Left renal cortex interstitium (tissue), 4 donors: ENCODE results near the gene PCIF1. TPM values are rescaled to one million over a fixed set of nuclear protein-coding genes. Genes with fewer than 3 reads are reported as not detected.
"Not testable (repeated sequence)": the region's sequence is repeated elsewhere in the genome, so short reads cannot be mapped to it uniquely, and the experiment has no call there.

Source experiments
- DNase-seq, 4 donors: peaks; one replicate each; pipeline ENCODE4 v3.0.0-alpha.2; 2013; ENCODE audit warnings: low read depth in 4 of 4, low spot score in 2 of 4, missing footprints in 1 of 4
- polyA plus RNA-seq, 4 donors: library from polyadenylated mRNA; unstranded; fragments of 120-200 nt; gene quantifications; one replicate each; pipeline ENCODE4 v1.2.1, GENCODE V29; 2013; ENCODE audit not compliant: insufficient read length in 4 of 4

Gene PCIF1
- polyA plus RNA-seq, 4 donors, result 43.3 to 57.8 (median 50.8) TPM

DNA sequence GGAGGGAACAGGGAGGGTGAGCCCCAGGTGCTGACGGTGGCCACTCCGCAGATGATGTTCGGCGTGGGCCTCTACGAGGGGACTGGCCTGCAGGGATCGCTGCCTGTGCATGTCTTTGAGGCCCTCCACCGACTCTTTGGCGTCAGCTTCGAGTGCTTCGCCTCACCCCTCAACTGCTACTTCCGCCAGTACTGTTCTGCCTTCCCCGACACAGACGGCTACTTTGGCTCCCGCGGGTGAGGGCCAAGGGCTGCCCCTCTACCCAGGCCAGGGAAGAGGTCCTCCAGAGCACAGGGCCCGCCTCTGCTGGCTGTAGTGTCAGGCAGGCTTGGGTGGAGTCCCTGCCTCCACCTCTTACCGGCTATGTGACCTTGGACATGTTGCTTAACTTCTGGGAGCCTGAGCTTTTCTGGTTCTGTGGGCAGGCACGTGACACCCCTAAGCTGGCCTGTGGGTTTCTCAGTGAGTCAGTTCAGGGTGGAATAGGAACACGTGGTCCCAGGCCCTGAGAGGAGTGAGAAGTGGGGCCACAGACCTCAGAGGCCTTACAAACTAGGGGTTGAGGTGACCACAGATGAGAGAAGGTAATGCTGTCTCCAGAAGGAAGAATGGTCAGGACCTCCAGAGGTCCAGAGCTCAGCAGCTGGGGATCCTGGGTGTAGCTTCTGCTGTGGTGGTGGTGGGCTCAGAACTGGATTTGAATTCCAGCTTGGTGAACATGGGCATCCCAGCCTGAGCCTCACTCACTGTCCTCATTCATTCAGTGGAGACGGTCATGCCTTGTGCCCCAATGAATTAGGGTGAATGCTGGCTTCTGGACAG, 11.9 kb downstream of the PCIF1 start:
- DNase-seq, result no peak

- DNase-seq, result no peak
These were observed 12.8 kb downstream of the PCIF1 start for GRCh38 chr20:45947110-45947866.

DNA sequence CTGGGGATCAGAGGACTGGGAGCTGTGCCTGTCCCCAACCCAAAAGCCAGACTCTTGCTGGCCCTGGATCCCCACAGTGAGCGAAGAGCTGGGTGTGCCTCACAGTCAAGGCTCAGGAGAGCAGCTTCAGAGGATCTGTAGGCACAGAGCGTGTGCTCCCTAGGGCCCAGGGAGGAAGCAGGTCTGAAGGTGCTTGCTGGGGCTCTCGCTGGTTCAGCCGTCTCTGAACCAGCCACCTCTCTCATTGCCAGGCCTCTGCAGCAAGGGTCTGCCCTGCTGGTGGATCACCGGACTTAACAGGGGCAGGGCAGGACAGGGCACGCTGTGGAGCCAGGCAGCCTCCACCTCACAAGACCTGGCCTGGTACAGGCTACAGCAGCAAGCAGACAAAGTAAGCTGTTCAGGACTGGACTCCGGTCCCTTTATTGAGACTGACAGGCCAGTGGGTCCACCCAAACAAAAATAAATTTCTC, 13.8 kb downstream of the PCIF1 start:
- DNase-seq, result no peak

DNA sequence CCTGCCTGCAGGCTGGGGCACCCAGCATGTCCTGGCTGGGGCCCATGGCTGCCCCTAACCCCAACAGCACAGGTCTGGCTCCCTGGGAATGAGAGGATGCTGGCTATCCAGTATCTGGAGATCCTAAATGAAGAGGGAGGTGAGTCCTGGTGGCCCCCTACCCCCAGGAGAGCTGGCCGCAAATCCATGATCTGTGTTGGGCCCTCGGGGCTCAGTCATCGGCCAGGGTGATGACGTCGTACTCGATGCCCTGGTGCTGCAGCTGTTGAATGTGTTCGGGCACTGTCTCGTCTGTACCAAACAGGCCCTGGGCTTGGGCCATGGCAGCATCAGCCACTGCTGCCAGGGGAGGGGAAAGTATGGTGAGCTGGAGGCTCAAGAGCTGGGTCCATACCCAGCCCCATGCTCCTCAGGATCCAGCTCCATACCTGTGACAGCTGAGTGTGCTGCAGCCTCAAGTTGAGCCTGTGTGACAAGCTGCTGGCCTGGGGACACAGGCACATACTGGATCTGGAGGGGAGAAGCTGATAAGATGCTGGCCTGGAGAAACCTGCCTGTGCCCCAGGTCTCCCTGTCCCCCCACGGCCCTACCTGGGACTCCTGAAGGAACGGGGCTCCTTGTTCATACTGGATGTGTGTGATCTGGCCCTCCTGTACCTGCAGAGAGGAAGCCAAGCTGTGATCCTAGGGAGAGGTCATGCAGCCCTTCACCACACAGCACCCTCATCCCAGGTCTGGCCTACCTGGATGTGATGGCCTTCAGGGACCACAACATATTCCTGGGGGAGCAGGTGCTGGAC, 14.5 kb downstream of the PCIF1 start:
- DNase-seq, result no peak

GRCh38 chr20:45949542-45950329, 15.3 kb downstream of the PCIF1 start:
- DNase-seq, result no peak

GRCh38 chr20:45950330-45950646, 15.8 kb downstream of the PCIF1 start:
- DNase-seq, result no peak

DNA sequence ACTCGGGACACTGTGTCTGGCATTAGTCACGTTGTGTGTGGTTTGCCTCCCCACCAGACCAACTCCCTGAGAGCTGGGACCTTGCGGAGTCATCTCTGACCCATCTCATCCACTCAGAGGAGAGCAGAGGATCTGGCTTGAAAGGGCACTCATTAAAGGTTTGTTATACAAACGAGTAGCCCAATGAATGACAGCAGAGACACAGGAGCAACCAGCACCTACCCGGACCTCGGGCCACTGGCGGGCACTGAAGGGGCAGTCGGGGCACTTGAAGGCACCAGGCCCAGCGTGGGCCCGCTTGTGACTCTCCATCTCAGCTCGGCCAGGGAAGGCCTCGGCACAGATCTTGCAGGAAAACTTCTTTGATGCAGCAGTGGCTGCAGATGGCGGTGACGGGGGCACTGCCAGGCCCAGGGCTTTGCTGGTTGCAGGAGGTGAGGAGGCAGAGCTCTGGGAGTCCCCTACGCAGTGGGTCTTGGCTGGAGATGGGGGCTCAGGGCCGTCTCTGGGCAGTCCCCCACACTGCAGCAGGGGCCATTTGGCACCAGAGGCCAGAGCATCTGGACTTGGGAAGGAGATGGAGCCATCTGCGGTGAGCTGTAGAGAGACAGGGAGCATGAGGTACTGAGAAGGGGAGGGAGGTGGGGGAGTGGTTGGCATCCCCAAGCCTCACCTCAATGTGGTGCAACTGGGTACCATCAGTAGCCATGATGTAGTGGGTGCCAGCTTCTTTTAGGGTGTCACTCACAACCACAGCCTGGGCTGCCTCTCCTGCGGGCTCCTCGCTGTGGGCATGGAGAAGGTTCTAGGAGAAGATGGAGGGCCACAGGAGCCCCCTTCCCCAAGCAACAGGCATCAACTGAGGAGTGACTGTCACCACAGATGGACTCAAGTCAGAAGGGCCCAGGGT, 17.7 kb downstream of the PCIF1 start:
- no peak for DNase-seq

DNA sequence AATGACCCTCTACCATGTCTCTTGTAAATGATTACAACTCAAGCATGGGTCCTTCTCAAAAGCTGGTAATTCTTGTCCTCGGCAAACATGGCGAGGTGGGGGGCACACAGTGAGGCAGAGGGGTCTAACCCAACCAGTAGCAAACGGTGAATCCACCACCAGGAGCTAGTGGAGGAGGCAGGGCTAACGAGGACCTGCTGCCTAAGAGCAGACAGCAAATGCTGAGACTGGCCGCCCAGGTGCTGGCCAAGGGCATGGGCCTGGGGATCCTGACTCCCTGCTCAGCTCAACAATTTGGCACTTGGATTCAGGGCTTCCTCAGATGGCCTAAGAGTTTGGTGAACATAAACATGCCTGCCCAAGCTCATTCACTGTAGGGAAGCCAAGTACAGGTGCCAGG, 18.4 kb downstream of the PCIF1 start:
- no peak for DNase-seq

GRCh38 chr20:45953672-45954071, 19.2 kb downstream of the PCIF1 start:
- DNase-seq, result no peak

DNA sequence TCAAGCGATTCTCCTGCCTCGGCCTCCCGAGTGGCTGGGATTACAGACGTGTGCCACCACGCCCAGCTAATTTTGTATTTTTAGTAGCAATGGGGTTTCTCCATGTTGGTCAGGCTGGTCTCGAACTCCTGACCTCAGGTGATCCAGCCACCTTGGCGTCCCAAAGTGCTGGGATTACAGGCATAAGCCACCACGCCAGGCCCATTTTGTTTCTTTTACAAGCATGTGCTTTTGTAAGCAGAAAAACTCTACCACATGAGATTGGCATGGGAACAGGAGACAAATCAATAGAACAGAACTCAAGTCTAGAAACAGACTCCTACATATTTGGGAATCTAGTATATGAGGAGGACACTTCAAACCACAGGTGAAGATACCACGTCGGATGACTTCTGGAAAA, 21.8 kb downstream of the PCIF1 start:
- DNase-seq, result not testable (repeated sequence)

DNA sequence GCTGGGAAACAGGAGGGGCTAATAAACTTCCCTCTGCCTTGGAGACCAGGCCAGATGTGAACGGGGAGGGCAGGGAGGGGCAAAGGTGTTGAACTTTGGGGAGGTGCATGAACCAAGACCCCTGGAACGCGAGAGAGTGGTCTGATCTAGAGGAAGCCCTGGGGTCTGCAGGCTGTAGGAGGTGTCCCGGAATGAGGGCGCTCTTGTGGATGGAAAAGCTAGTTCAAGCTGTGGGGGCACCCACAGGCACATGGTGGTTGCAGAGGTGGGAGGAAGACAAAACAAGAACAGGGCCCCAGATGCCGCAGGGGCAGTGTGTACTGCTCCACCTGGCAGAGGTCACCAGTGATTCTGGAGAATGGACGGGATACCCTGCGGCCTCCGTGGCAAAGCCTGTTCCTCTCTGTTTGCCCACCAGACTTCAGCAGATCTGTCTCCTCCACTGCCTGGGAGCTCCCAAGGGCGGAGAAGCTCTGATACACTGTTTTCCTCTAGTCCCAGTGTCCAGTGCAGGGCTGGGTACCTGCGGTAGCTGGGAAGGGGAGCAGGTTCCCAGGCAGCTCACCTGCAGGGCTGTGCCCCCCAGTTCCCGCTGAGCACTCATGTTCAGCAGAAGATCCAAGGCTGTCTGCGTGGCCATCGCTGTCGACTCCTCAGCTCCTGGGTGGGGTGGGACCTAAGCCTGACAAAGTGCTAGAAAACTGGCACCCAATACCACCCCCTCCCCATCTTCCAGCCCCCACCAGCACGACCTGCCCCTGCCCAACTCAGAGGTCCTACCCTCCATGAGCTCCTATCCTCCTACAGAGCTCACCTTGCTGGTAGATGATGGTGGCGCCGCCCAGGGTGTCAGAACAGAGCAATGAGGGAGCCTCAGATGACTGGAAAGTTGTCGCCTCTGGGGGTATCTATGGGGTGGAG, 22.8 kb downstream of the PCIF1 start:
- DNase-seq, result no peak

- DNase-seq, result no peak
These were observed 24.1 kb downstream of the PCIF1 start for GRCh38 chr20:45958593-45958992.

GRCh38 chr20:45959126-45959525, 24.6 kb downstream of the PCIF1 start:
- no peak for DNase-seq

DNA sequence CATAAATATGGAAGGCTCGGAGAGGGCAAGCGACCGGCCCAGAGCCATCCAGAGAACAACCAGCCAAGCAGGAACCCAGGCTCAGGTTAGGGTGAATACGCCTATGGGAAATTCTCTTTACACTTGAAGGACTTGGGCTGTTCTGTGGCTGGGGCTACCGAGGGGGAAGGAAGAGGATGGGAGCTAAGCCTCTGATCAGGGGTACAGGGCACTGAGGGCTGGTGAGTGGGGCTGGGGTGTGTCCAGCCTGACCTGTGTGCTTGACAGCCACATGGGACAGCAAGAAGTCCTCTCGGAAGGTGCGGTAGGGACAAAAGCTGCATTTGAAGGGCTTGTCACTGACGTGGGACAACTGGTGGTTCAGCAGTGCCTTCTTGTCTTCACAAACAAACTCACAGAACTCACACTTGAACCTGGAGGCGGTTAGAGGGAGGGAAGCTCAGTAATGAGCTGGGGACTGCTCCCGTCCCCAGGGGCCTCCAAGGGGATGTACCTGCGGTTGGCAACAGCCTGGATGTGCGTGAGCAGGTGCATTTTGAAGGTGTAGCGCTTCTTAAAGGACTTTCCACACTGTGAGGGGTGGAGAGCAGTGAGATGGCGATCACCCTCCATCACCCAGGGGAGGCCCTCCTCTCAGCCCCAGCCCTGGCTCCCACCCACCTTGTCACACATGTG, 25.6 kb downstream of the PCIF1 start:
- no peak for DNase-seq

- DNase-seq, result no peak
These were observed 27.7 kb downstream of the PCIF1 start for GRCh38 chr20:45962031-45962755.

GRCh38 chr20:45963059-45964005, 28.8 kb downstream of the PCIF1 start:
- DNase-seq, result peak in 2 of 4 donors; percentile 13 to 27
